ENCODE measurements around the gene AMPD3. TPM values are rescaled to one million over a fixed set of nuclear protein-coding genes. Genes with fewer than 3 reads are reported as not detected.

AMPD3 gene
- total and polyA plus RNA-seq, 2 of the 13 experiments (the other 11 are each of a cell fraction or from before 2014, with no cell fraction given) = 0.33 to 2.3 TPM

DNA sequence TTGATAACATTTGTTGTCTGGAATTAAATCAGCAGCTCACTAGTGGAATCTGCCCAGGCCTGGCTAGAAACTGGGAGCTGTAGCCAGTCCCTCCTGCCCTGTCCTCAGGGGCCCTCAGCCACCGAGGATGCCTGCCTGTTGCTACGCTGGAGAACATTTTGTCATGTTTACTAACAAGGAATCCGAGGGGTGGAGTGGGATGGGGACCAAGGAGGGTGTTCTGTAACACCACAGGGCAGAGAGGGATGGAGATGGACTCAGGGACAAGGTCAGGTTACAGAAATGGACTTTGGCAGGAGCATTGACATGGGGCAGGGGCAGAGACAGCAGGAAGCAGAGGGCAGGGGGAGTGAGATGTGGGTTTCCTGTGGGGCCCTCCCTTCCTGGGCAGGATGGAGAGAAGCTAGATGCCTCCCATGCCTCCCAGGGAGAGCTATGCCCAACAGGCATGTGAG is 45.8 kb upstream of the AMPD3 start (continued):
- TF ChIP-seq EHMT2 (IDR thresholded peaks at IDR 0.05; ENCODE audit: borderline replicate concordance, low read depth, low read length) (no peak), ZFP82 (CRISPR knock-in tag; IDR thresholded peaks at IDR 0.05; ENCODE audit: borderline replicate concordance) (no peak), RBFOX2 (IDR thresholded peaks at IDR 0.05; ENCODE audit: low read depth, low read length) (no peak), GABPA (IDR thresholded peaks at IDR 0.05; ENCODE audit: low read depth, low read length) (no peak), GABPA (CRISPR knock-in tag; IDR thresholded peaks at IDR 0.05; ENCODE audit: low read depth) (peak; percentile 50; the same call in 1 of the 2 replicates), ZNF282 (IDR thresholded peaks at IDR 0.05; ENCODE audit: partially characterized antibody) (no peak), FOXA3 (CRISPR knock-in tag; IDR thresholded peaks at IDR 0.05) (peak; percentile 22; the same call in 1 of the 2 replicates), NCOA1 (CRISPR knock-in tag; IDR thresholded peaks at IDR 0.05) (no peak)
- TF ChIP-seq, protein P1, sequence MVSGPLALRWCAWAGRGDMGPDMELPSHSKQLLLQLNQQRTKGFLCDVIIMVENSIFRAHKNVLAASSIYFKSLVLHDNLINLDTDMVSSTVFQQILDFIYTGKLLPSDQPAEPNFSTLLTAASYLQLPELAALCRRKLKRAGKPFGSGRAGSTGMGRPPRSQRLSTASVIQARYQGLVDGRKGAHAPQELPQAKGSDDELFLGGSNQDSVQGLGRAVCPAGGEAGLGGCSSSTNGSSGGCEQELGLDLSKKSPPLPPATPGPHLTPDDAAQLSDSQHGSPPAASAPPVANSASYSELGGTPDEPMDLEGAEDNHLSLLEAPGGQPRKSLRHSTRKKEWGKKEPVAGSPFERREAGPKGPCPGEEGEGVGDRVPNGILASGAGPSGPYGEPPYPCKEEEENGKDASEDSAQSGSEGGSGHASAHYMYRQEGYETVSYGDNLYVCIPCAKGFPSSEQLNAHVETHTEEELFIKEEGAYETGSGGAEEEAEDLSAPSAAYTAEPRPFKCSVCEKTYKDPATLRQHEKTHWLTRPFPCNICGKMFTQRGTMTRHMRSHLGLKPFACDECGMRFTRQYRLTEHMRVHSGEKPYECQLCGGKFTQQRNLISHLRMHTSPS (CRISPR knock-in tag; IDR thresholded peaks at IDR 0.05; ENCODE audit: low read depth) = peak; percentile 36; the same call in 1 of the 2 replicates
- TF ChIP-seq, protein P2, sequence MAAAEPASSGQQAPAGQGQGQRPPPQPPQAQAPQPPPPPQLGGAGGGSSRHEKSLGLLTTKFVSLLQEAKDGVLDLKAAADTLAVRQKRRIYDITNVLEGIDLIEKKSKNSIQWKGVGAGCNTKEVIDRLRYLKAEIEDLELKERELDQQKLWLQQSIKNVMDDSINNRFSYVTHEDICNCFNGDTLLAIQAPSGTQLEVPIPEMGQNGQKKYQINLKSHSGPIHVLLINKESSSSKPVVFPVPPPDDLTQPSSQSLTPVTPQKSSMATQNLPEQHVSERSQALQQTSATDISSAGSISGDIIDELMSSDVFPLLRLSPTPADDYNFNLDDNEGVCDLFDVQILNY (CRISPR knock-in tag; conservative IDR thresholded peaks at IDR 0.05) = no peak

DNA sequence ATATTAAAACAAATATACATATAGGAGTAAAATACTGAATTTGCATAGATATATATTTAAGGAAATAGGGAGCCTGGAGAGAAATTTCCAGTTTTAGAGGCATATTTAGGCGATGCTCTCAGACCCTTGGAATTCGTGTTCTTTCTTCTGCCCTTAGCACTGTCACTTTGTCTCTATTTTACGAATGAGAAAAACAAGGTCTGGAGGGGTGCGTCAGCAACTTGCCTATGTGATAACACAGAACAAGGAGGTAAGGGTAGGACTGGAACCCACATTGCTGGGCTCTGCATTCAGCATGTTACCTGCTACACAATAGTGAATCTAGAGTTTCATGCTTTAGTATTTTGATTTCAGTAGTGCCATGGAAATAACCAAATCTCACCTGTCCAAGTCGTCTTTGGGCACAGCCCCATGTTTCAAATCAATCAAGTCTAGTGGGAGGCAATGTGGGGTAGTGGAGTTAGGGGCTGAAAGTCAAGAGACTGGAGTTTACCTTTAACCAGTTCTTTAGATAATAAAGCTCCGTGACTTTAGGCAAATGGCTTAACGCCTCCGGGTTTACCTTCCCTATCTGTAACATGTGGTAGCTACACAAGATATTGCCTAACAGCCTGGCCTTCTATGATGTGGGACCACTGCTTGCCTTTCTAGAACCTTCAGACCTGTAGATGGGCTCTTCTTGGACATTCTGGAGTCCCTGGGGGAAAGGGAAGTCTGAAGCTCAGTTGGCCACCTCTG is 44.8 kb upstream of the AMPD3 start:
- H3K79me2 ChIP-seq (ENCODE audit: insufficient read depth, low read length) = no peaks in the 10 kb centered on the region
- H3K4me1 ChIP-seq (ENCODE audit: insufficient read depth, low read length) = peaks cover 8% of the 10 kb centered on the region
- ChIA-PET POLR2A (no interaction called here), CTCF (ENCODE audit: low intra/inter-chr PET ratio, low total read pairs) (no interaction called here)
- H4K20me1 ChIP-seq (ENCODE audit: insufficient read depth, low read length) = no peaks in the 10 kb centered on the region
- BruUV-seq (replicated peaks) = no TSS peak
- ATAC-seq = no peak
- H3K36me3 ChIP-seq (replicated peaks in 1 of 2; ENCODE audit: control insufficient read depth in 1 of 2, insufficient read depth in 2 of 2, low read length in 2 of 2) = no peaks in the 10 kb centered on the region
- H3K9me3 ChIP-seq (ENCODE audit: low read length) = no peaks in the 10 kb centered on the region
- no peak for FAIRE-seq
- no peak for DNase-seq (ENCODE audit: low spot score)
- no peak overlapping the region for H3K27ac ChIP-seq (ENCODE audit: extremely low read length, insufficient read depth, low read length)
- no peak overlapping the region for H3K4me2 ChIP-seq (ENCODE audit: low read depth, low read length)
- H3K27me3 ChIP-seq (ENCODE audit: control insufficient read depth in 1 of 2, insufficient read depth in 2 of 2, low read length in 2 of 2) = no peaks in the 10 kb centered on the region; a peak in 1 of 5 replicates
- in situ Hi-C loops (cut with HindIII; ENCODE audit: extremely low pct_ligation_motif_present, low pct_unique_long_range_greater_than_20kb) = no loop called here
- H3K4me3 ChIP-seq (replicated peaks in 1 of 3; ENCODE audit: insufficient read depth in 1 of 3, low read depth in 2 of 3, low read length in 3 of 3) = no peak overlapping the region
- intact Hi-C loops (cut with micrococcal nuclease; ENCODE audit: unreplicated experiment) = no loop called here
- no peak overlapping the region for H2AFZ ChIP-seq (ENCODE audit: low read length)
- H3K9ac ChIP-seq (ENCODE audit: insufficient read depth, low read depth, low read length) = no peak overlapping the region
- 33% methylated on average over 8 of the region's 8 CpGs for WGBS (ENCODE audit: low lambda C conversion rate)
- TF ChIP-seq, protein P3, sequence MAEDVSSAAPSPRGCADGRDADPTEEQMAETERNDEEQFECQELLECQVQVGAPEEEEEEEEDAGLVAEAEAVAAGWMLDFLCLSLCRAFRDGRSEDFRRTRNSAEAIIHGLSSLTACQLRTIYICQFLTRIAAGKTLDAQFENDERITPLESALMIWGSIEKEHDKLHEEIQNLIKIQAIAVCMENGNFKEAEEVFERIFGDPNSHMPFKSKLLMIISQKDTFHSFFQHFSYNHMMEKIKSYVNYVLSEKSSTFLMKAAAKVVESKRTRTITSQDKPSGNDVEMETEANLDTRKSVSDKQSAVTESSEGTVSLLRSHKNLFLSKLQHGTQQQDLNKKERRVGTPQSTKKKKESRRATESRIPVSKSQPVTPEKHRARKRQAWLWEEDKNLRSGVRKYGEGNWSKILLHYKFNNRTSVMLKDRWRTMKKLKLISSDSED (CRISPR knock-in tag; IDR thresholded peaks at IDR 0.05) = no peak
- TF ChIP-seq ARNT (IDR thresholded peaks at IDR 0.05) (no peak), NR3C1 (CRISPR knock-in tag; IDR thresholded peaks at IDR 0.05) (no peak), HOXA3 (CRISPR knock-in tag; IDR thresholded peaks at IDR 0.05) (no peak), SCMH1 (CRISPR knock-in tag; IDR thresholded peaks at IDR 0.05; ENCODE audit: borderline replicate concordance) (no peak)
- TF ChIP-seq, protein P4, sequence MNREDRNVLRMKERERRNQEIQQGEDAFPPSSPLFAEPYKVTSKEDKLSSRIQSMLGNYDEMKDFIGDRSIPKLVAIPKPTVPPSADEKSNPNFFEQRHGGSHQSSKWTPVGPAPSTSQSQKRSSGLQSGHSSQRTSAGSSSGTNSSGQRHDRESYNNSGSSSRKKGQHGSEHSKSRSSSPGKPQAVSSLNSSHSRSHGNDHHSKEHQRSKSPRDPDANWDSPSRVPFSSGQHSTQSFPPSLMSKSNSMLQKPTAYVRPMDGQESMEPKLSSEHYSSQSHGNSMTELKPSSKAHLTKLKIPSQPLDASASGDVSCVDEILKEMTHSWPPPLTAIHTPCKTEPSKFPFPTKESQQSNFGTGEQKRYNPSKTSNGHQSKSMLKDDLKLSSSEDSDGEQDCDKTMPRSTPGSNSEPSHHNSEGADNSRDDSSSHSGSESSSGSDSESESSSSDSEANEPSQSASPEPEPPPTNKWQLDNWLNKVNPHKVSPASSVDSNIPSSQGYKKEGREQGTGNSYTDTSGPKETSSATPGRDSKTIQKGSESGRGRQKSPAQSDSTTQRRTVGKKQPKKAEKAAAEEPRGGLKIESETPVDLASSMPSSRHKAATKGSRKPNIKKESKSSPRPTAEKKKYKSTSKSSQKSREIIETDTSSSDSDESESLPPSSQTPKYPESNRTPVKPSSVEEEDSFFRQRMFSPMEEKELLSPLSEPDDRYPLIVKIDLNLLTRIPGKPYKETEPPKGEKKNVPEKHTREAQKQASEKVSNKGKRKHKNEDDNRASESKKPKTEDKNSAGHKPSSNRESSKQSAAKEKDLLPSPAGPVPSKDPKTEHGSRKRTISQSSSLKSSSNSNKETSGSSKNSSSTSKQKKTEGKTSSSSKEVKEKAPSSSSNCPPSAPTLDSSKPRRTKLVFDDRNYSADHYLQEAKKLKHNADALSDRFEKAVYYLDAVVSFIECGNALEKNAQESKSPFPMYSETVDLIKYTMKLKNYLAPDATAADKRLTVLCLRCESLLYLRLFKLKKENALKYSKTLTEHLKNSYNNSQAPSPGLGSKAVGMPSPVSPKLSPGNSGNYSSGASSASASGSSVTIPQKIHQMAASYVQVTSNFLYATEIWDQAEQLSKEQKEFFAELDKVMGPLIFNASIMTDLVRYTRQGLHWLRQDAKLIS (CRISPR knock-in tag; IDR thresholded peaks at IDR 0.05) = no peak

All from HepG2 (cell line).